ENCODE measurements around the gene PDE1C.
A peak's percentile ranks its signal among the peaks of the same experiment; 100 is the strongest.

The PDE1C gene

DNA sequence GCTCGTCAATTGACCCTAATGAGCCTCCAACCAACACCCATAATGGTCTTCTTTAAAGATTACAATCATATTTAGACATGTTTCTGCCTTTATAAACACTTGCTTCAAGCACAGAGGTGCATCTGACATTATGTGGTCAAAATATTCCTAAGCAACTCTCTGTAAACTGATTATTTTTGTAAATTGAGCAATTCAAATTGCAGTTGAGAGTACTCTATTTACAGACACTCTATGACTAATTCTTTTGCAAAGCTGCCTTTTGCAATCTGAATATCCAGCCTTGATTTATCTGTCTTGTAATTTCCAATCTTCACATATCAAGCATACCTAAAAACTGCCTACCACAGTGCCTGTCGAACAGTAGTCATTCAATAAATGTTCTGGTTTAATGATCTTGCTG is 112.0 kb downstream of the PDE1C start:
- TF ChIP-seq, protein P1, sequence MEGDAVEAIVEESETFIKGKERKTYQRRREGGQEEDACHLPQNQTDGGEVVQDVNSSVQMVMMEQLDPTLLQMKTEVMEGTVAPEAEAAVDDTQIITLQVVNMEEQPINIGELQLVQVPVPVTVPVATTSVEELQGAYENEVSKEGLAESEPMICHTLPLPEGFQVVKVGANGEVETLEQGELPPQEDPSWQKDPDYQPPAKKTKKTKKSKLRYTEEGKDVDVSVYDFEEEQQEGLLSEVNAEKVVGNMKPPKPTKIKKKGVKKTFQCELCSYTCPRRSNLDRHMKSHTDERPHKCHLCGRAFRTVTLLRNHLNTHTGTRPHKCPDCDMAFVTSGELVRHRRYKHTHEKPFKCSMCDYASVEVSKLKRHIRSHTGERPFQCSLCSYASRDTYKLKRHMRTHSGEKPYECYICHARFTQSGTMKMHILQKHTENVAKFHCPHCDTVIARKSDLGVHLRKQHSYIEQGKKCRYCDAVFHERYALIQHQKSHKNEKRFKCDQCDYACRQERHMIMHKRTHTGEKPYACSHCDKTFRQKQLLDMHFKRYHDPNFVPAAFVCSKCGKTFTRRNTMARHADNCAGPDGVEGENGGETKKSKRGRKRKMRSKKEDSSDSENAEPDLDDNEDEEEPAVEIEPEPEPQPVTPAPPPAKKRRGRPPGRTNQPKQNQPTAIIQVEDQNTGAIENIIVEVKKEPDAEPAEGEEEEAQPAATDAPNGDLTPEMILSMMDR (conservative IDR thresholded peaks at IDR 0.05; ENCODE audit: control insufficient read depth, insufficient read depth, low read depth, low read length), result no peak
- peak; percentile 52 for DNase-seq (ENCODE audit: low read depth)
- H3K4me3 ChIP-seq (ENCODE audit: control insufficient read depth, low read depth, low read length), result no peak overlapping the region

DNA sequence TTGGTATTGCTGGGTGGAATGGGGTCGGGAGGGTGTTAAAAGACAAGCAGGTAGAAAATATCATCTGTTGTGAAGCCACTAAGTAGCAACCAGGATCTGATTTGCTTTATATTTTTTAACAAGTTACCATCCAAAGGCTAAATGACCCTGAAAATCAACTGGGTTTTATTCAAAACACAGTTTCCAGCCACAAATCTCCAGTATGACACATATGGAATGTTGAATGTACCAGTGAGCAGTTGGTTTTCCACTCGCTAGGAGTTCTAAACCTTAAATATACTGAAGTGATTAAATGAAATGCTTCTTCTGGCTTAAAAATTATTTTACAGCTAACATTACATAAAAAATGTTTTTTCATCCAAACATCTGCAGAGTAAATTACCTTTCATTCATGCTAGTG is 112.5 kb downstream of the PDE1C start:
- TF ChIP-seq, protein P1 (conservative IDR thresholded peaks at IDR 0.05; ENCODE audit: control insufficient read depth, insufficient read depth, low read depth, low read length), result no peak
- H3K4me3 ChIP-seq (ENCODE audit: control insufficient read depth, low read depth, low read length), result no peak overlapping the region
- no peak for DNase-seq (ENCODE audit: low read depth)

DNA sequence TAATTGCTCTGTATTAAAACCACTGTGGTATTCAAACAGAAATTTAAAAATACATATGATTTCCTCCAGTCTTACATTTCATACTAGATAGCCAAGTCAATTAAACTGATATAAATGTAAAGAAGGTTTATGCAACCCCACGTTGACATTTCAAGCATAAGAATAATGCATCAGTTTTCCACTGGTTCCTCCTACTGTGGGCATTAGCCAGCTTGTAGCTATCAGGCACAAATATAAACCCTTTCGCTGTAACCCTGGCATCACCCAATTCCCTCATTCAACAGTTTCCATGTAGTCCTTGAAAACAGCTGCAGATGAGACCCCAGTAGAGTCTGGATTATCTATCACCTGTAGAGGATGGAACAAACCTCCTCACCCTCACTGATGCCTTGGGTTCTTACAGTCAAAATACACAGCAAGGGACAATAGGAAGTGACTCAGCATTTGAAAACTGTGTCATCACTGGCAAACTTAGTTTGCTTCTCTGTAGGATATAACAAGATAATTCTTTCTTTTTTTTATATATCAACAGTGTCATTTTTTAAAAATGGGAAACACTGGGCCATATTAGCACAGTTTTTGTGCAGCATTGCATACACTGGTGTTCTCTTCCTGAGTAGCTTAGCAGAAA is 113.0 kb downstream of the PDE1C start:
- H3K4me3 ChIP-seq (ENCODE audit: control insufficient read depth, low read depth, low read length), result no peak overlapping the region
- TF ChIP-seq, protein P1 (conservative IDR thresholded peaks at IDR 0.05; ENCODE audit: control insufficient read depth, insufficient read depth, low read depth, low read length), result no peak
- DNase-seq (ENCODE audit: low read depth), result peak; percentile 45

DNA sequence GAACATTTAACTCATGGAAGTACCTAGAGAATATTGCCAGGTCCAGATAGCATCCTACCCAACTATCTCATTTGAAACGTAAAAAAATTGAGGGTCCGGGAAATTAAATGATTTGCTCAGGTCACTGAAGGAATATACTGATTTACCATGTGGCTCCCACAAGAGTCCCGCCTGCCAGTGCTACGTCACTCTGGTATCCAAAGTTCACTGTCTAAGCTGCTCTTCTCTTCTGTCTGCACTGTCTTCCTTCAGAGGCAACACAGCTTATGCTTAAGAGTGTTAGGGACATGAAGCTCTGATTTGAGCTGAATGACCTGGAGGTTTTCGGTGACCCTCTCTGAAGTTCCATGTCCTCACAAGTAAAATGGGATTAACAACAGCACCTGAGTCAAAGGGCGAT is 114.6 kb downstream of the PDE1C start:
- H3K4me3 ChIP-seq (ENCODE audit: control insufficient read depth, low read depth, low read length), result no peak overlapping the region
- TF ChIP-seq, protein P1 (conservative IDR thresholded peaks at IDR 0.05; ENCODE audit: control insufficient read depth, insufficient read depth, low read depth, low read length), result no peak
- DNase-seq (ENCODE audit: low read depth), result no peak

DNA sequence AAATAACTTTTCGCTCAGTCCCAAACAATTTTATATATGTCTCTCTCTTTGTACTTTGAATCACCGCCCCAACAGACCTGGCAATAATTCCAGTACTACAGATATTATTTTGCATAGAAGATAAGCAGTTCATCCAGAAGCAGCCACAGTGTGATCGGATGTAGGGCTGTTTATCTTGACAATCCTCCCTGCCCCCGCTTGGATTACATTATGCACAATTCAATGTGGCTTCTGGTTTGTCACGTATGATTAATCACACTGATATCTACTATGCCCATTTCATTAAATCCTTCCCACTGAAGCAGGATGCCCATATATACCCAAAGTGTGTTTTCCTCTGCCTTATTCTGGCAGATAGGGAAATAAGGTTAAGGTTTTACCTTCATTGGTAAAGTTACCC is 115.2 kb downstream of the PDE1C start:
- TF ChIP-seq, protein P1 (conservative IDR thresholded peaks at IDR 0.05; ENCODE audit: control insufficient read depth, insufficient read depth, low read depth, low read length), result no peak
- DNase-seq (ENCODE audit: low read depth), result no peak
- H3K4me3 ChIP-seq (ENCODE audit: control insufficient read depth, low read depth, low read length), result no peak overlapping the region

DNA sequence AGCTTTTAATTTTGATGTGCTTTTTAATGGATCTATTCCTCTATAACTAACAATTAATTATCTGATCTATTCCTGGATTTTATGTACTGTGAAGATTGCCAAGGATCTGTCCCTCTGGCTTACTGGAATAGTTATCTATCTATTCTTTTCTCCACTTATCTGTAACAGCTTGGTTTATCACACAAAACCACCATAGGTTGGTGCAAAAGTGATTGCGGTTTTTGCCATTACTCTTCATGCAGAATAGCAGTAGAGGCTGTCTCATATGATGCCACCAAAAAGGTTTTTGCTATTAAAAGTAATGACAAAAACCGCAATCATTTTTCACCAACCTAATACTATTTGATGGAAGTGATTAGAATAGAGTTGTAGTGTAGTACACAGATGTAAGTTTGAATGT is 115.7 kb downstream of the PDE1C start:
- TF ChIP-seq, protein P1 (conservative IDR thresholded peaks at IDR 0.05; ENCODE audit: control insufficient read depth, insufficient read depth, low read depth, low read length), result no peak
- no peak overlapping the region for H3K4me3 ChIP-seq (ENCODE audit: control insufficient read depth, low read depth, low read length)
- DNase-seq (ENCODE audit: low read depth), result no peak

DNA sequence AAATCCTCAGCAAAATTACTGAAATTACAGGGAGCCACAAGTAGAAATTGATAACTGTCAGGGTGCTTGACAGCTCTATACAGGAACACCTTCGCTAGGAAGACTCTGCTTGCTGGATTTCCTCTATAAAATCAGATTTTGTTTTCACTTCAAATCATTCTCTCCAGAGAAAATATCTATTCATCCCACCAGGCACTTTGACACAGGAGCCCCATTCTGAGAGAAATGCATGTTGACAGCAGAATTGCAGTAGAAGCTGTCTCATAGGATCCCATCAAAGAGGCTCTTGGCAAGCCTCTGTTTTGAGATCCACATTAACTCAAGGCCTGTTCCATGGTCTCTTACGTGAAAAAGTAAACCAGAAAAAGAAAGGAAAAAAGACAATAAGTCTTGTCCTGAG is 116.8 kb downstream of the PDE1C start:
- DNase-seq (ENCODE audit: low read depth), result no peak
- H3K4me3 ChIP-seq (ENCODE audit: control insufficient read depth, low read depth, low read length), result no peak overlapping the region
- TF ChIP-seq, protein P1 (conservative IDR thresholded peaks at IDR 0.05; ENCODE audit: control insufficient read depth, insufficient read depth, low read depth, low read length), result no peak
